Epithelial cell of esophagus (primary cell): ENCODE measurements around the gene OSBPL5.

Experiments used
- DNase-seq: peaks from one replicate; pipeline ENCODE4 v3.0.0; 2010; ENCODE audit warnings: low read depth
- H3K4me3 ChIP-seq: 2 replicates; pipeline ENCODE4 v1.5.1; 2011; ENCODE audit warnings: mild to moderate bottlenecking, low read length, control low read depth
- CTCF ChIP-seq: IDR thresholded peaks from 2 replicates; pipeline ENCODE4 v1.5.1; 2011; ENCODE audit warnings: low read depth, mild to moderate bottlenecking, low read length, control low read depth, inconsistent platforms; ENCODE audit not compliant: insufficient read depth; ENCODE audit errors: missing control alignments

Gene OSBPL5

GRCh38 chr11:3134651-3135480 is 30.2 kb downstream of the OSBPL5 start:
- no peak overlapping the region for H3K4me3 ChIP-seq
- no peak for TF ChIP-seq CTCF
- no peak for DNase-seq

DNA sequence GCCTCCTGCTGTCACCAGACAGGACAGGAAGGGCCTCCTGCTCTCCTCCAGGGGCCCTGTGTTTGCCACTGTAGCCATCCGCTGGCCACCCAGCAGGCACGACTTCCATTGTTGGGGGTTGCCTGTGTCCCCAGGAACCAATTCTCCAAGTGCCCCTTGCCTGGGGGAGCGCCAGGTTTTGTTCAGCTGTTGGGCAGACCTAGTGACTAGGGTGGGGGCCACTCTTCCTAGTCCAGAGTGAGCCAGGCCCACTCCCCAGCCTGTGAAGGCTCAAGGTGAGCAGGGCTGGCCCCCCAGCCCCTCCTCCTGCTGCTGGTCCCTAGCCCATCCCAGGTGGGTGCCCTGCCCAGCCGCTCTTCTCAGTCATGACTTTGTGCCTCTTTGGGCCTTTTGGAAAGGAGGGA is 30.9 kb downstream of the OSBPL5 start:
- TF ChIP-seq CTCF: no peak

DNA sequence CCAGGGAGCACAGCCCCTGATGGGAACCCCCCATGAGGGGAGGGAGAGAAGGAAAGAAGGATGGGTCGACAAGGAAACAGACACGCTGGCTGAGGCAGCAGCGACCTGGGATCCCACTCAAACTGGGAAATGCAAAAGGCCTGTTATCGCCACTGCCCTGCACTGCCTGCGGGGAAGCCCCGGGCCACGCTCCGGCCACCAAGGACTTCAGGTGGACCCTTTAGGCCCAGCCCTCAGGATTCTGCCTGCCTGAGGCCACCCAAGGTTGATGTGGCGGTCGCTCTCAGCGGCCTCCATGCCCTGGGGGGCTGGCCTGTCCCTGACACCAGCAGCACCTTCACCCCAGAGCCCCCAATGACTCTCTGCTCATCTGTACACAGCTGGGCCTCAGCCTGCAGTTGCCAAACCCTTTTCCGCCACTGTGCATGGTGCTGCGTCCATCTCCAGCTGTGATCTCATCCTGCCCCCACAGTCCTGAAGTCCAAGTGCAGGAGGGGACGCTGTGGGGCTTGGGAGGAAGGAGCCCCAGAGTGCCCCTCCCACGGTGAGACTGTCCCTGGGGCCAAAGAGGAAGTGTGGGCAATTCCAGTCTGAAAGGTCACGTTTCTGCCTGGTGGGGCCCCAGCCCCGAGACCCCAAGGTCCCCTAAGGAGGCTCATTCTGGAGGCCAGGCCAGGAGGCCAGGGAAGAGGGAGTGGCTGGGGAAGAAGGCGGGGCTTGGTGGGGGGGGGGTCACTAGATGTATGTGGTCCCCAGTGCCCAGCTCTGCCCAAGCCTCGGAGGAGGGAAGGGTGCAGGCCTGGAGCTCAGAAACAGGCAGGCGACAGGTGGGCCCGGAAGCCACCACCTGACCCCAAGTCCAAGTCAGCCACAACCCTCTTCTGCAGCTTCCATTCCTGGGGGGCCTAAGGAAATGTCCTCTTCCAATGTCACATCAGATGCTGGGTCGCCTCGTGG is 31.6 kb downstream of the OSBPL5 start:
- no peak for DNase-seq
- no peak overlapping the region for H3K4me3 ChIP-seq
- TF ChIP-seq CTCF: no peak

More for the DNA sequence above, 30.9 kb downstream of the OSBPL5 start:
- H3K4me3 ChIP-seq: no peak overlapping the region
- DNase-seq: no peak

DNA sequence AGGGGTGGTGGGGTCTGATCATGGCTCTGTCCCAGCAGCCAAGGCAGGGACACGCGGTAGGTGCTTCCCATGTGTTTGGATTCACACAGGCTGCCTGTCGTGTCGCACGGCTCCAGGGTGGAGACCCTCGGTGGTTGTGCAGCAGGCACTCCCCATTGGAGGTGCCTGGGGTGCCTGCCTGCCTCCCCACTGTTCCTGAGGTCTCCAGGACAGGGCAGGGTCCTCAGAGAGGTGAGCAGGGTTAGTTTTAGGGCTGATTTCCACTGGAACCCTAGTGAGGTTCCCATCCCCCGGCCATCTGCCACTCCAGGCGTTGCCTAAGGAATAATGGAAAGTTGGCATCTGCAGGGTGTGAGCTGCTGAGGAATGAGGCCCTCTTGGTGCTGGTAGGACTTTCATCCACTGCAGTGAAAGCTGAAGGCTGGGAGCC is 32.3 kb downstream of the OSBPL5 start:
- no peak for DNase-seq
- no peak for TF ChIP-seq CTCF
- no peak overlapping the region for H3K4me3 ChIP-seq

DNA sequence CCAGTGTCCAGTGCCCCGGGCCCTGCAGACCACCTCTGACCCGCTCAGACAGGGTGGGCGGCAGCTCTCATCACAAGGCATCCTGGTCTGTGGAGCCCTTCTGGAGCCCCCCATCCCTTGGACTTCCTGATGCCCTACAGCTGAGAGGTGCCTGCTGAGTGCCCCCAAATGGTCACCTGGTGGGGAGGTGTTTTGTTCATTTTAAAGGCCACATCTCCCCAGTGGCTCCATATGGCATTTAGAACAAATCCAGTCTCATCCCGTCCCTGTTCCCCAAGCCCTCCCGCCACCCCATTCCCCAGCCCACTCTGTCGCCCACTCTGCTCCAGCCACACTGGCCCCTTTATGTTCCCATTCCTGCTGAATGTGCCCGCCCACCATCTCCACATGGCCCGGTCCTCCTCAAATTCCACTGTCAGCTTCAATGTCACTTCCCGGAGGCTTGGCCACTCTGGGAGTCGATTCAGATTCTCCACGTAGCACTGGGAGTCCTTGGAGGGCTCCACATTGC is 32.8 kb downstream of the OSBPL5 start:
- TF ChIP-seq CTCF: no peak
- H3K4me3 ChIP-seq: no peak overlapping the region
- no peak for DNase-seq

DNA sequence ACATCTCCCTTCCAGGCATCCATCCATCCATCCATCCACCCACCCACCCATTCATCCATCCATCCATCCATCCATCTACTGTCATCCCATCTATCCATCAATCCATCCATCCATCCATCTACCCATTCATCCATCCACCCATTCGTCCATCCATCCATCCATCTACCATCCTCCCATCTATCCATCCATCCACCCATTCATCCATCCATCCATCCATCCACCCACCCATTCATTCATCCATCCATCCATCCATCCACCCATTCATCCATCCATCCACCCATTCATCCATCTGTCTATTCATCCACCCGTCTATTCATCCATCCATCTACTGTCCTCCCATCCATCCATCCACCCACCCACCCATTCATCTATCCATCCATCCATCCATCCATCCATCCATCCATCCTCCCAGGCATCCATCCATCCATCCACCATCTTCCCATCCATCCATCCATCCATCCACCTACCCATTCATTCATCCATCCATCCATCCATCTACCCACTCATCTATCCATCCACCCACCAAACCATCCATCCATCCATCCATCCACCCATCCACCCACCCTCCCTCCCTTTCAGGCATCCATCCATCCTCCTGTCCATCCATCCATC is 33.7 kb downstream of the OSBPL5 start:
- no peak for DNase-seq
- TF ChIP-seq CTCF: no peak
- H3K4me3 ChIP-seq: no peak overlapping the region
